HCT116 (cell line): ENCODE measurements around the gene ESD.

Experiments
- CTCF ChIP-seq, 3 experiments: fragments of 200-600 bp in 1 of 3; sonication (generic) in 1 of 3; IDR thresholded peaks in 2 of 3; conservative IDR thresholded peaks in 1 of 3; 2 replicates each; pipeline ENCODE4 v1.5.1; 2012 to 2017; ENCODE audit warnings: low read depth in 2 of 3, low read length in 2 of 3, antibody characterized with exemption in 1 of 3, borderline replicate concordance in 1 of 3, control low read depth in 1 of 3, mild to moderate bottlenecking in 1 of 3, mixed read lengths in 1 of 3, mixed run types in 1 of 3, moderate library complexity in 1 of 3; ENCODE audit not compliant: insufficient read depth in 1 of 3
- POLR2A ChIP-seq: IDR thresholded peaks from 2 replicates; pipeline ENCODE4 v1.7.0; 2011; ENCODE audit warnings: borderline replicate concordance; ENCODE audit not compliant: insufficient read depth, insufficient read length; ENCODE audit errors: extremely low read depth
- POLR2AphosphoS5 ChIP-seq: IDR thresholded peaks from 2 replicates; pipeline ENCODE4 v1.6.1; 2011; ENCODE audit warnings: mild to moderate bottlenecking, low read depth, low read length, moderate library complexity
- RAD21 ChIP-seq: IDR thresholded peaks from 2 replicates; pipeline ENCODE4 v1.6.1; 2012; ENCODE audit warnings: low read depth, mild to moderate bottlenecking
- SIN3A ChIP-seq: IDR thresholded peaks from 2 replicates; pipeline ENCODE4 v1.6.1; 2012; ENCODE audit warnings: low read depth
- SP1 ChIP-seq: IDR thresholded peaks from 2 replicates; pipeline ENCODE4 v1.6.1; 2012; ENCODE audit warnings: low read depth
- SRF ChIP-seq: IDR thresholded peaks from 2 replicates; pipeline ENCODE4 v1.6.1; 2012; ENCODE audit warnings: low read depth
- YY1 ChIP-seq: IDR thresholded peaks from 2 replicates; pipeline ENCODE4 v1.6.1; 2011; ENCODE audit warnings: low read length, low read depth, moderate library complexity, mild to moderate bottlenecking; ENCODE audit not compliant: insufficient replicate concordance; ENCODE audit errors: extremely low read depth
- ZNF274 ChIP-seq: fragments of 200-500 bp; sonication (Bioruptor generic); IDR thresholded peaks from 2 replicates; pipeline ENCODE4 v1.6.1; 2014; ENCODE audit warnings: mild to moderate bottlenecking, low read depth, low read length, inconsistent platforms
- TF ChIP-seq, protein P1 (sequence below): IDR thresholded peaks from 2 replicates; pipeline ENCODE4 v1.6.1; 2012

DNA sequence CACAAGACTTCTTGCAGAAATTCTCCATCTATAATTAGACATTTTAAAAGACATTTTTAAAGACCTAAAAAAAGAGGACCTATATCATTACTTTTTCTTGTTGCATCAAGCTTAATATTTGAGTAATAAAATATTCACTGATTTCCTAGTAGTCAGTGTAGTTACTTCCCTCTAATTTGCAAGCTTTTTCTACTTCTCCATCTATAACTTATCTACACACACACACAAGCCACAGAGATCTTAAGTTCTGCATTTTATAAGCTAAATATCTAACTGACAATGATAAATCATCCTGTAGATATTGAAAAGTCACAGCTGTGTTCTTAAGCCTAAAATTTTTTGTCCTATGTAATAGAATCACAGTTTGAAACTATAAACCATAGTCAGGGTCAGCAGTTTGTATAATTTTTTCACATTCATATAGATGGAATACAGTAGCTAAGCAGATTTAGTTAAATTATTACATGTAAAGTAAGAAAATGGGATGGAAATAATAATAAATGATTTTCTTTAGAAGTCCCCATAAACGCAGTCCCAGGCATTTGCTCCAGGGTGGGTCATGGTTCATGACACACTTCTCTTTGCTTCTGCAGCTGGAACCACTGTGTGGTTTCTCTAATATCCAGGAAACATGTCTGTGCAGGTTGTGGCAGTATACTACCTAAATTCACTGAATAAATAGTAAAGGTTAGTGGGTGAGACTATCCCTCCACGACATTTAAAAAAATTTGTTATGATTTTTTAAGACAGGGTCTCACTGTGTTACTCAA, 60.2 kb downstream of the ESD start:
- no peak for TF ChIP-seq ZNF274
- no peak for TF ChIP-seq RAD21
- no peak for TF ChIP-seq POLR2AphosphoS5
- TF ChIP-seq CTCF (IDR thresholded peaks at IDR 0.05 in 2 of 3, conservative IDR thresholded peaks at IDR 0.05 in 1 of 3; ENCODE audit: borderline replicate concordance in 1 of 3, insufficient read depth in 1 of 3, low read depth in 2 of 3, low read length in 2 of 3): no peak
- TF ChIP-seq SIN3A: no peak
- no peak for TF ChIP-seq SP1
- TF ChIP-seq POLR2A: no peak
- TF ChIP-seq SRF: no peak
- TF ChIP-seq YY1: no peak
- TF ChIP-seq, protein P1, sequence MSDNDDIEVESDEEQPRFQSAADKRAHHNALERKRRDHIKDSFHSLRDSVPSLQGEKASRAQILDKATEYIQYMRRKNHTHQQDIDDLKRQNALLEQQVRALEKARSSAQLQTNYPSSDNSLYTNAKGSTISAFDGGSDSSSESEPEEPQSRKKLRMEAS: no peak
